ENCODE results near the gene ST6GALNAC3.

The ST6GALNAC3 gene

GRCh38 chr1:76073481-76073880, 1.1 kb upstream of the ST6GALNAC3 start:
- TF ChIP-seq ZFX (IDR thresholded peaks at IDR 0.05; ENCODE audit: borderline replicate concordance) (no peak), CTCF (IDR thresholded peaks at IDR 0.05) (no peak)

DNA sequence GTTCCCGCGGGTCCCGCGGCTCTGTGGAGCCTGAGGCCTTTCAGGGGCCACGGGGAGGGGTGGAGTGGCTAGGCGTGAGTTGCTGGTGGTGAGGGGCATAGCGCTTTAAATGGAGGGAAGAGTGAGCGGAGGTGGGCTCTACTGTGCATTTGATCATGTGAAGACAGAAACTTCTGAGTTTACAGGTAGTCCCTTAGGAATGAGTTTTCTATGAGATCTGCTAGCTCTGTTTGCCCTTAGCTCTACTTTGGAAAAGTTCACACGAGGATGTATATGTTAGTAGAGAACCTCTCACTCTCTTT, 593 bp downstream of the ST6GALNAC3 start:
- TF ChIP-seq ZFX (IDR thresholded peaks at IDR 0.05; ENCODE audit: borderline replicate concordance) = no peak
- H3K27ac ChIP-seq = no peak overlapping the region

More at GRCh38 chr1:76073481-76073880, 1.1 kb upstream of the ST6GALNAC3 start:
- H3K27ac ChIP-seq = no peak overlapping the region

DNA sequence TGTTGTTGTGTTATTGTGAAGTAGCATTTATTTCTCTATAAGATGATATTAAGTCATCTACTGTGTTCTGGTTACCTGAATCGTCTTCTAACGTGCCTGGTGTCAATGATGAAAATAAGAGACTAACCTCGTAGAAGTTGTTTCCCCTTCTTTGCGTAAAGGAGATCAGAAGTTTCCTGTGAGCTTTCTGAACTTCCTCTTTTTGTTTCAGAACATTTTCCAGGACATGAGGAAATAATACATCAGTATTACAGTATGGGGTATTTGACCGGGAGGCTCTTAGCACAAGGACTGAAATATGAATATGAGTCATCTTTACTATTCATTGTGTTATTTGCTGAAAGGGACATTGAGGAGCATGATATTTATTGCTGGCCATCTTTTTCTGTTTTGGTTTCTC, 1.3 kb downstream of the ST6GALNAC3 start:
- TF ChIP-seq ZFX (IDR thresholded peaks at IDR 0.05; ENCODE audit: borderline replicate concordance) (no peak), CTCF (IDR thresholded peaks at IDR 0.05) (no peak)
- no peak overlapping the region for H3K27ac ChIP-seq

GRCh38 chr1:76079475-76080227, 5.1 kb downstream of the ST6GALNAC3 start:
- H3K27ac ChIP-seq = no peak overlapping the region
- TF ChIP-seq CTCF (IDR thresholded peaks at IDR 0.05) (no peak), ZFX (IDR thresholded peaks at IDR 0.05; ENCODE audit: borderline replicate concordance) (no peak)

DNA sequence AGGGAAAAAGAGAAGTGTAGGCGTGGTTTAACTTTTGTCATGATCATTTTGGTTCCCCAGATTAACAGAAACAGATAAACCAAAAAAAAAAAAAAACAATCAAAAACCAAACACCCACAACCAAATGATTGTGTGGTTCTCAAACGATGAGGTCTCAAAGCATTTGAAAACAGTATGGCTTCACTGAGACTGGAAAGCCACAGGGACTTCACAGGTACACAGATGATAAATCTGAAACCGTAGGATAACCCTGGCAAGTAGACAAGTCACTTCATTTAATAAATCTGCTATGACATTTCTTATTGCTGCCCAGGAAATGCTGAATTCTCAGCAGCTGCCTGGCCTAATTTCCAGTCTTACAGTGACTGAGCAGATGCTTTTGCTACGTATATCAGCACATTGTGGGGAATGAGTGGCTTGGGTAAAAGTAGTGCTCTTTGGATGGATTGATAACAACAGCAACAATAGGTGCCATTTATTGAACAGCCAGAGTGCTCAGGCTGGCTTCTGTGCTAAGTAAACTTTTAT, 6.1 kb downstream of the ST6GALNAC3 start:
- TF ChIP-seq CTCF (IDR thresholded peaks at IDR 0.05) = no peak
- no peak for TF ChIP-seq ZFX (IDR thresholded peaks at IDR 0.05; ENCODE audit: borderline replicate concordance)
- no peak overlapping the region for H3K27ac ChIP-seq

DNA sequence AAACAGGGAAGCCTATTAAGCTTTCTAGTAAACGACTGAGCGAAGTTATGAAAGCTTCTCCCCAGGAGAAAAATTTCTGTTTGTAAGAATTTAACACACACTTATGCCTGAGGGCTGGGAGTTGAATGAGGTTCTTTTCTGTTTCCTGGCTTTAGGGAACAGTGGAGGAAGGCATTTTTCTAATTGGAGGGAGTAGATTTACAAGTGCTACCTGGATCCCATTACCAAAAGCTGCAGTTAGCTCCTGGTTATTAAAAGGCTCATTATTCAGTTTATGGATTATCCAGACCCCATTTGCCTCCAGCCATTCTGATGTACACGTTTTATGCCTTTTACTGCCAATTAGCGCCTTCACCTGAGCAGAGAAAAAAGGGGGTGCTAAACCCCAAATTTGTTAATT, 7.5 kb downstream of the ST6GALNAC3 start:
- no peak overlapping the region for H3K27ac ChIP-seq
- TF ChIP-seq CTCF (IDR thresholded peaks at IDR 0.05) (no peak), ZFX (IDR thresholded peaks at IDR 0.05; ENCODE audit: borderline replicate concordance) (no peak)

GRCh38 chr1:76083189-76083588, 8.6 kb downstream of the ST6GALNAC3 start:
- TF ChIP-seq ZFX (IDR thresholded peaks at IDR 0.05; ENCODE audit: borderline replicate concordance) = no peak
- TF ChIP-seq CTCF (IDR thresholded peaks at IDR 0.05) = no peak
- H3K27ac ChIP-seq = no peak overlapping the region

Data from 22Rv1 (cell line).